GM21526 (cell line): Measurements from ENCODE around the gene RARB.

Experiments
- ATAC-seq: cut with Tn5 transposase; IDR thresholded peaks from one replicate; pipeline ENCODE4 v1.9.1; 2021; ENCODE audit warnings: moderate library complexity; ENCODE audit not compliant: unreplicated experiment, low FRiP score

The RARB gene

DNA sequence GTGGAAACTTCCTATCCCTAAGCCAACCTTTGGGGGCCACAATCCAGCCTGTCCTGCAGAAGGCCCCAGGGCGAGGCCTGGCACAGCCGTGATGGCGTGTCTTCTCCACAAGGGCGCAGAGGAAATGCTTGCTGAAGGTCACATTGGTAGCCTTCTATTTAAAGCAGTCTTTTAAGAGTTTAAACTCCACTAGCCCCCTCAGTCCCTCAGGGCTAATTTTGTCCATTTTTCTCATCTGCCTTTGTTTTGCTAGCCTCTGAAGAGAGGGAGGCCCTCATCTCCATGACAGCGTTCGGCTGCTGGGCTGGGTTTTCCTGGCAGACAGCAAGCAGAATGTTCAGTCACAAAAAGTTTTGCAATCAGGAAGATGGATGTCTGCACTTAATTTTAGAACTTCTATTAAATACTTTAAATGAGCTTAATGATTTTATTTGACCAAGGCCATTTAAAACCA, 40.8 kb downstream of the RARB start:
- no peak for ATAC-seq

DNA sequence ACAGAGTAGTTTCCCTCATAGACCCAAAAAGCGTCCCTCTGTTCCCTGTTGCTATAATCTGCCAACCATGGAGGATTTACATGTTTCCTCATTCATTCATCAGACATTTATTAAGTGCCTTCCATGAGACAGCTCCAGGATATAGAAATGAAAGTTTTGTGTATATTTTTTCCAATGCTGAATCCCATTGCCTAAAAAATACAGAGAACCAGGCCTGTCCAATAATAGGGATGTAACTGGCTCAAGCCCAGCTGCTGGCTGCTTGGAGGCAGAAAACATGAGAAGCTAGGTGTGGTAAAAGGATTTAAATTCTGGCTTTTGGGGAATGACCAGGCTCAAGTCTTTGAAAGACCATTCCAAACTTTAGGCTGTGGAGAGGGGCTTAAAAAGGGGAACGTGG, 41.5 kb downstream of the RARB start:
- no peak for ATAC-seq

DNA sequence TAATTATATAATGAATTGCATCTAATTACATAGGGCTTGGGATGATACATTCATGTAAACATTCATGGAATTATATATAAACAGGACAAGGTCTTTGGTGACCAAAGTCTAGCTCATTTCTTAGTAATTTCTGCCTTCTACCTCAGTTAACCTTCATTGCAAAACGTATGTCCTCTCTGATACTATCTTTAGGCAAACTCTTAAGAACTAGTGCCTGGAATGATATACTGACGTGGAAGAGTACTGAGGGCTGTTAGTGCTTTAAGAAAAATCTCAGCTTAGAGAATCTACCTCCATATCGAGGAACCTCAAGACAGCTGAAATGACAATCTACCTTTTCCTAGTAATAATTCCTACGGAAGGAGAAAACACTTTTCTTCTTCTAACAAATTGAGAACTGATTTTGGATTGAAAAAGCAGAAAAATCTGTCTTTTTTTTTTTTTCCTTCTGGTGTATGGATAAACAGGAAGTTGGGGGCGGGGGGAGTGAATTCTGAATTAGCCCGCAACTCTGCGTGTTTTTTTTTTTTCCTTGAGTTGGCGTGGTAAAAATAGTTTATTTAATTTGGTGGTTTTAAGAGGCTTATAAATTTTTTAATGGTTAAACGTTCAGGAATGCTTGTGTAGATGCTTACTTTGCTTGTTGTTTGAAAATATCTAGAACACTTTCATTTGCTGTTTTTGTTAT, 43.2 kb downstream of the RARB start:
- ATAC-seq: no peak

DNA sequence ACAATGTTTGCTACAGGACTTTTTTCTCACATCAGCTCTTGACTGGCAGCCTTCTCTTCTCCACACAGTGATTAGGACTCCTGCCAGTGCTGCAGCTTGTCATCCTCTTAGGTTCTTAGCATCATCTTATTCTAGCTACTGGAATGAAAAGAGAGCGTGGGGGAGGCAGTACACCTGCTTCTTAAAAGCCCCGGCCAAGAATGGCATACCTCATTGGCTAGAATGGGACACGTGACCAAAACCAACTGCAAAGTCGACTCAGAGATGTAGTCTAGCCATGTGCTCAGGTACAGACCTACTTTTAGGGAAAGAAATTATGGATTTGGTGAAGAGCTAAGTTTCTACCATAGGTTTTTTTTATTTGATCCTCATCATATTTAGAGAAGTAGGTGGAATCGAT, 44.1 kb downstream of the RARB start:
- ATAC-seq: no peak

DNA sequence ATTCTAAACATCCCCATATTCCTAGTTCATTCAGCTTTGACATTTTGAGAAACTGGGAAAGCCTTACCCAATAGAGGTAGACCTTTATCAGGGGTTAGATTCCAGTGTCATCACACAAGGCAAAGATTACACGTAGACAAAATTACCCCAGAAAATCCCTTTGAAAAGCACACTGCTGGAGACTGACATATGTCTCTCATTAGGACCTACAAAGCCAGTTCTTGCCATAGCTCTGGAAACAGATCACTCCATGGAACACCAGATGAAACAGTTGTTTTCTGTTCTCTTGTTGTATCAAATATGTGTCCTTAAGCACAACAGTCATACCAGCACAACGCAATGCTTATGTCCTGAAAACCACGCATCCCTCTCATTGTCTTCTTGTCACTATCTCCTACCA, 44.7 kb downstream of the RARB start:
- ATAC-seq: no peak

DNA sequence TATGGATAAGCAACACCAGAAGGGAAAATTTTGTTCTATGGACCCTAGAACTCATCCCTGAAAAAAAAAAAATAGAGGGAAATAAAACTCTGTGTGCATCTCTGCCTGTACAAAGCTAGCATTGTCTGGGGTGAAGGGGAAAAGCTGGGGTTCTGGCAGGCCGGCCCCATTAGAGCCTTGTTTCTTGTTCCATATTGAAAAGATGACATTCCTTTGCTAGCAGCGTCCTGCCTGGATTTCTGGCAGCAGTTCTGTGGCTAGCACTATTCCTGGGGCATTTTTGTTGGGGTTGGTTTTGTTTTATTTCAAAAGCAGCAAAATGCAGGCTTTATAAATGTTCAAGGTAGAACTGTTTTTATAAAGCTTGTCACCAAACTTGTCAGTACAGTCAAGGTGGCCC, 45.2 kb downstream of the RARB start:
- ATAC-seq: no peak

DNA sequence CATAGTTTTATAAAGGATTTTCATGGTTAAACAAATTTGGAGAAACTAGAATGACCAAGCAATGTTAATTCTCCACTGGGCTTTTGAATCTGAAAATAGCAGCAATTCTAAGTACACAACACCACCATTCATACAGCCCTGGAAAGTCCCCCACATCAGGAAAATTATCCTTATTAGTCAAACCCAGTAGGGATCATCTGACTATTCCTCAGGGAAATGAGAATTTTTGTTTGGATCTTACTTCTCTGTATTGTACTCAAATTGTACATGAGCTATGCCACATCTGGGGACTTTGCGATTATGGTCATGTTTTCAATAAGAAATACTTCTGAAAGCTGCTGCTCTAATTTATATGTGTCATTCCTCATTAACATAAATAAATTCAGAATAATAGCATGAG, 46.0 kb downstream of the RARB start:
- ATAC-seq: no peak

DNA sequence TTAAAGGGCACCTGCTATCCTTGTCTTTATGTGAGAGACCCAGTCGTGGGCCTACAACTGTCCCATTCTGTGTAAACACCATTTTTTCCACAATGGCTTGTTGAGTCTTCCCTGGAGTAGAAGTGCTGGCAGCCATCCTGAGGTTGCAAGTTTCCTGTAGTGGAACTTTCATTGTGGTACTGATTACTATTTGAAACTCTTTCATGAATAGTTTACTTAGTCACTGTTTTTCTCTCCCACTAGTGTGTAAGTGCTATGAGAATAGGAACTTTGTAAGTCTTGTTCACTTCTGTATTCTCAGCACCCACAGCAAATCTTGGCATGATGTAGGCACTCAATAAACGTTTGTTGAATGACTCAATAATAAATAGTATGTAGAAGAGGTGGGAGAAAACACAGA, 48.6 kb downstream of the RARB start:
- no peak for ATAC-seq

DNA sequence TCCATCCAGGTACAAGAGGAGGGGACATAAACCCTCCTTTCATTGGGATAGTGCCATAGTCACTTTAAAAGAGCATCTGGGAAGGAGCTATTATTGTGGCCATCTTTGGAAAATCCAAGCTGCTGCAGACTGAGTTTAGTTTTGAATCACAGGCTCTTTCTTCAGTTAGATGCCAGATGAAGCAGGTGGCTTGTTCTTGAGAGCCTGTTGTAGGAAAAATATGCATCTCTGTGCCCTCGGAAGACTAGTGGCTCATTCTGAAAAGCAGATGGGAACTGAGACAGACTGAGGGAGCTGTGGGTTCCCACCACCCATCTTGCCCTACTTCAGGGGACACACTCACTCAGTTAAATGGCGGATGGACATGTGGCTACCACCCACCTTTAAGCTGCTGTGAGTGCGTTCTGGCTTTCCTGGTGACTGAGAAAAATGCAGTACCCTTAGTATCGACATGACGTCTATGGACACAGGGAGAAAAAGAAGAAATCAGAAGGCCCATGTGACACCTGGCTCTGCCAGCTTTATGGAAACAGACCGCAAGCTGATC, 50.2 kb downstream of the RARB start:
- ATAC-seq: no peak

DNA sequence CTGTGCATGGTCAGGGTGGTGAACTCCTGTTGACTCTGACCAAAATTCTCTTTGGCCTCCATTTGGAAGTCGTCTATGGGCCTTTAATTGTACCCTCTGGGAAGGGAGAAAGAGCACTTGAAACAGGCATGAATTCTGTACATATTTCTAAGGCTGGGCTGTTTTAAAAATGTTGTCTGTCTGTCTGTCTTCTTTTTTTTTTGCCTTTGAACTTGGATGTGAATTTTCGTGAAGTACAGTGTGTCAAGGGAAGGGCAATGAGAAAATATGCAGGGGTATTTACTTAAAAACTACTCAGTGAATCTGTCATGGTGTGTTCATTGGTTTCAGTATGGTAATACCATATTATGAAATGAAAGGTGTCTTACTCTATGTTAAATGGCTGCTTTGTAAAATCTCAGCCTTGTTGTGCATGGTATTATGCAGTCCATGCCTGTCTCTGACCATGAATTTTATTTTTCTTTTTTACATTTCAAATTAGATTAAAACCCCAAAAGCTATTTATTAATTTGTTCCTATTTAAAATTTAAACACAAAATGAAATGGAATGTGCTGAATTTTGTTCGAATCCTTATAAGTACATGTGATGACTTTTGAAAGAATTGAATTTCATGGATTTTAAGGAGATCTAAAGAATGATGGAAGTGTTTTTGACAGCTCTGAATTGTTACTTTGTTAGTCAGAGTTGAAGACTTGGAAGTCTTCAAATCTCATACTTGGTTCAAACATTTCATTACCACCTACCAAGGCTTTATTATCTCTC, 51.1 kb downstream of the RARB start:
- no peak for ATAC-seq

DNA sequence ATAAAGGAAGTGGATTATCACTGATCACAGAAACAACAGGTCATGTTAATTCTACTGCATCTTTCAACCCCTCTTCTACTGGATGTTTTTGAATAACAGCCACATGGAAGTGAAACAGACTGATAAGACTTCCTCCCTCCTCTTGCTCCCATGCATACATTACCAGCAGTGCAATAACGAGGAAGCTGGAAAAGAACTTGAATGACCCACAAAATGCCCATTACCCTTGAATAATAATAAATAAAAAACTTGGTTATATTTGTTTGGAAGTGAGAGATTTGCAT, 51.6 kb downstream of the RARB start:
- ATAC-seq: no peak

DNA sequence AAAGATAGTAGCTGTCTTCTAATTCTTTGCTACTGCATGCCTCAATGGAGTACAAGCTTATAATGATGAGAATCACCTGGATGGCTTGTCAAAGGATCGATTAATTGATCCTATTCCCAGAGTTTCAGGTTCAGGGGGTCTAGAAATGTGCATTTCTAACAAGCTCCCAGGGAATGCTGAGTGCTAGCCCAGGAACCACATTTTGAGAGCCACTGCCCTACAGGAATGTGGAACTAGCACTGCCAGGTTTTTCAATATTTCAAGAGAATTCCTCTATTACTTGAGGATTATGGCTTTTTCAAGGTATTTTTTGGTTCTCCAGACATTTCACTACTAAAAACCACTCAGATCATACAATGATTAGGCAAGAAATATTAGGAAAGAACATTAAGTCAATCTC, 52.7 kb downstream of the RARB start:
- no peak for ATAC-seq

DNA sequence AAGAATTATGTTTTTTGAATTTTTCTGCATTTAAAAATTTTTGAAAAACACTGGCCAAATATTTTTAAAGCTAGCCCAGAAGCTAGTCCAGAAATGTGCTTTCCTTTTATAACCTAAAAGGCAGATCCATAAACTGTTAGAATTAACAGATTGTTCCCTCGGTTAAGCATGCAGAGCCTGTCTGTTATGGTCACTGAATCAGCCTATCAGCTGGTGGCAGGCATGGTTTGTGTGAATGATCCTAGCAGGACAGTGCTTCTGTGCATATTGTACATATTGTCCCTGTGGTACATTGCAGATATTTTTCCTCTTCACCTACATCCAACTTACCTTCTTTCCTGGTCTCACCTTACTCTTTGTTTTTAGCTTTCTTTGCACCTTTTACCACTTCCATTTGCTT, 53.3 kb downstream of the RARB start:
- no peak for ATAC-seq

DNA sequence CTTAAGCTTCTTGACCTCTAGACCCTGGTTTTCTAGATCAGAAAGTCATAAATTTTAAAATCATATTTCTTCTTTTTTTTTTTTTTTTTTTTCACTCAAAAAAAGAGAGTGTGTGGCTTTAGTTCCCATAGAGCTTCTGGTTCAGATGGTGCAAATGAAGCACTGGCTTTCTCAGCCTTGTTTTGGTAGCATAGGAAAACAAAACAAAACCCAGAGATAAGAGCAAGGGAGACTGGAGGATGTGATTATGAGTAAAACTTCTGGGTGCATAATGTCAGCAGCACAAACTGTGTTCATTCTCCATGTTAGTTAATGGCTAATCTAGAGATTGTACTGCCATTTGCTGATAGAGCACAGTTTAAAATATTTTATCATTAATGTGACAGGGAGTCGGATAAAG, 55.4 kb downstream of the RARB start:
- no peak for ATAC-seq

DNA sequence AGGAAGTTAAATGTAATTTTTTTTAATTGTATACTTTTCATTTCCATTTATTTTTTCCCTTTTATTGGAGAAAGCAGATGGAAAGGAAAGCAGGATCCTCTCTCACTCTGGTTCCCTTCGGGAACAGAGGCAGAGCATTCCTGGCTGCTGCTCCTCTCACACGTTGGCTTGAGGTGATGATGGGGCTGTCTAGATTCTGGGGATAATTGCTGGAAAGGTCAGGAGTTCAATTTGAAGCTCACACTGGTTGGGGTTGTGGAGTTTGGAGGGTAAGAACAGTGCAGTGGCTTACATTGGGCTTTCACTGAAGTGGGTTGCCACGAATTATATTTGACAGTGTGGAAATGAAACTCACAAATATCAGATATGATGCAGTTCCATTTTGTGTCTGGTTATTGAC, 57.6 kb downstream of the RARB start:
- no peak for ATAC-seq

DNA sequence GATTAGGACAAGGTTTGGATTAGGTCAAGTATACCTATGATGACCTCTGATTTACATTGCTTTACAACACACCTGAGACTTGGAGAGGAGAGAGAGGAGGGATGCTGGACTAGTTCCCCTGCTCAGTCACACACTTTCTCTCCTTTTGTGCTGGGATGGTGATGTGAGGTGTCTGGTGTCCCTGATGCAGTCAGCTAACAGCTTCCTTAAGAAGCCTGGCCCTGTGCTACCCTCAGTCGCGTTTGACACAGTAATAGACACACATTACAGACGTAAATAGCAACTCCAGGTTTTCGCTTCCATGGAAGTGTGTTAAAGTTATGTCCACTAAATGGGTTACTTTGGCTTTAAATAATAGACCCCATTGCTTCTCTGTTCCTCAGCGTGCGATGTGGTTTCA, 58.9 kb downstream of the RARB start:
- no peak for ATAC-seq

DNA sequence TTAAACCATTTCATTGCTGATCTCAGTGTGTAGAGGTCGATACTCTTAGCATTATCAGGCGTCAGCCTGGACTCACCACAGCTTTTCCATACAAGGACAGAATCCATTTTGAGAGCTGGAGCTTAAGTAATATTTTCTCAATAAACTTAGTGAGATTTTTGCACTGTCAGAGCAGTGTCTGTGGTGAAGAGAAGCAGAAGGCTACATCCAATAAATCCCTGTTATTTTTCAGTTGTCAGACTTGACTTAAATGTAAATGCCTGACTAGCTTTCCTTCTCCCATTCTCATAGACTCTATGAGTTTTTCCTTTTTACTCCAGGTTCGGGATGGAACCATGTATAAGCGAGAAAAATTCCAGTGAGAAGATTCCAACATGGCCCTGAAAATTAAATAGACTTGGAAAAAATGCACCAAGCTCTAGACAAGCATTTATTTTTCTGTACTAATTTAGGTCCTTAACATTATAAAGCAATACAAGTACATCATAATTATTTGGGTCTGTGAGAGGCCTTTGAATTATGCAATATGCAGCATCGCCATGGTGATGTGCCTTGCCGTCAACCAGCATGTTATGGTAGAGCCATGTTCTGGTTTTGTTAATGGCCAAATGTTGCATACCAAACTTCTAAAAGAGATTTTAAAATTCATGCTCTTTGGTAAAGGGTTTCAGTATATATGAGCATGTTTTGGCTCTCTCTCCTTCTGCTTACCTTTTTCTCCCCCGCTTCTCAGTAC, 62.0 kb downstream of the RARB start:
- ATAC-seq: no peak

DNA sequence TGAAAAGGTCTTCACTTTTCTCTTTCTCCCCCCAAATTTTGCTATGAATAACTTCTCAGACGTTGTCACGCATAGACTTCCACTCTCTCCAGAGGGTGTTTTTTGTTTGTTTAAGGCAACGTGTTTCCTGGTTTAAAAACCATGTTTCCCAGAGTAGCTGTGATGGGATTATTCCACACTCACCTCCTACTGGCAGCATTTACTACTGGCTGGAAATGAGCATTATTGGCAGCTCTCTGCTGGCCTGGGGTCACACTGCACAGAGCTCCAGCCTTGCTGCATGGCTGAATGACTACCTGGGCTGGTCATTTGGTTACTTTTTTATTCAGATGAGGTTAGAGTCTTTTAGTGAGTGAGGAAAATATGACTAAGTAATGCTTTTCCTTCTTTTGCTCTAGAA, 65.2 kb downstream of the RARB start:
- no peak for ATAC-seq

DNA sequence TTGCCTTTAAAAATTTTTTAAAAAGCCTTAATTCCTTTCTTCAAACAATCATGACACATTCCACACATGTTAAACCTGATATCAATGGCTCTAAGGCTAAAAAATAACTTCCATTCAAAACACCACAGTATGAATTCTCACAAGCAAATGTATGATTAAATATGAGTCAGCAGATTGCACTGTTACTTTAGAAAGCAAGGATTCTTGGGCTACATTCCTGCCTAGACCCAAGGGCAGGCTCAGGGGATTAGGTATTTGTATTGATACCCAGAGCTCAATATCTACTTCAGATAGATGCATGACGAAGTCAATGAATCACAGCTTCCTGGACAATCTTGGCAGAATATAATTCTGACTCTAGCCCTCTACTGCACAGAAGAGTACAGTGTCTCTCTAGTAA, 65.7 kb downstream of the RARB start:
- ATAC-seq: no peak

DNA sequence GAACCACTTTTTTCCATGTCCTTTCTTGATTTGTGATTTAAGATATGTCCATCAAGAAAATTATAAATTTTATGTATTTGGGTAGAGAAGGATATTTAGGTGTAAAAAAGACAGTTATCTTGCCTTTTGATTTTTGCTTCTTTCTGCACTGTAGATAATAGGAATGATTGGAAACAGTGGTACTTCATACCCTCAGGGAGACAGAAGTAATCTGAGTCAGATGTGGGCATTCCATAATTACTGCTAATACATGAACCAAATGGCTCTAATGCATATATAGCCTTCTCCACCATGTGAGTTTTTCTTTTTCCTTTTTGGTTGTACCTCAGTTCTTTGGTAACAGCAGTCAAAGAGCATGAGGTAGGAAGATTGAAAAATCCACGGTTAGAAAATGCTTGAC, 67.2 kb downstream of the RARB start:
- no peak for ATAC-seq

DNA sequence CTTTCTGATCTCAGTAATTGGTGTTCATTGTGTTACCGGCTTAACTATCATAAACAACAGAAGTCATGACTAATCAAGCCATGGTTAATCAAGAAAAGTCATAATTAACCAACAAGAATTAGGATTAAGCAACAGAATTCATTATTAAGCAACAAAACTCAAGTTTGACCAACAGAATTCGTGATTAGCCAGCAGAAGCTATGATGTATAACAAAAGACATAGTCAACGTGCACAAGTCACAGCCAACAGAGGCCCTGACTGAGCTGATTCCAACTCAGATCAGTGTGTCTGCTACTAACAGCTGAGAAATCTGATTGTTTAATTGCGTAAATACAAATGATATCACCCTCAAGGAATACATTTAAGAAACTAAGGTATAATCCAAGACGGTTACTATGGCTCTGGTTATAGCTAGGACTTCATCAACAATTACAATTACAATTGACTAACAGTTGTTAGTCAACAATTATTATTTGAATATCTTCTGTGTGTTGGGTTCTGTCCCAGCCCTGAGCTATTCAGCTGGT, 67.7 kb downstream of the RARB start:
- no peak for ATAC-seq
